Sigmoid colon (tissue), 7 donors: ENCODE results near the gene MPP3. TPM values are rescaled to one million over a fixed set of nuclear protein-coding genes. Genes with fewer than 3 reads are reported as not detected.
"Not testable (repeated sequence)": the region's sequence is repeated elsewhere in the genome, so short reads cannot be mapped to it uniquely, and the experiment has no call there.

ENCODE experiments used
- DNase-seq: peaks from one replicate; pipeline ENCODE4 v3.0.0-alpha.2; 2019
- H3K27ac ChIP-seq, 4 donors: fragments of 200-600 bp; sonication (generic); one replicate each; pipeline ENCODE4 v1.5.1; 2016 to 2019; ENCODE audit warnings: mild to moderate bottlenecking in 1 of 4
- H3K27me3 ChIP-seq, 3 donors: fragments of 200-600 bp; sonication (generic); one replicate each; pipeline ENCODE4 v1.5.1; 2019; ENCODE audit warnings: mild to moderate bottlenecking in 1 of 3
- H3K36me3 ChIP-seq, 4 donors: fragments of 200-600 bp; sonication (generic); one replicate each; pipeline ENCODE4 v1.5.1; 2016 to 2019
- H3K4me1 ChIP-seq, 4 donors: fragments of 200-600 bp; sonication (generic); one replicate each; pipeline ENCODE4 v1.5.1; 2017 to 2019
- H3K4me3 ChIP-seq, 4 donors: fragments of 200-600 bp; sonication (generic); one replicate each; pipeline ENCODE4 v1.5.1; 2017 to 2019; ENCODE audit warnings: mild to moderate bottlenecking in 2 of 4, moderate library complexity in 1 of 4
- H3K9me3 ChIP-seq, 4 donors: fragments of 200-600 bp in 3 of 4; sonication (generic) in 3 of 4; one replicate each; pipeline versions ENCODE4 v1.5.1 to v1.6.1; 2013 to 2019
- CTCF ChIP-seq, 4 experiments: fragments of 450-650 bp in 3 of 4; fragments of 200-600 bp in 1 of 4; IDR thresholded peaks; one replicate each; pipeline ENCODE4 v1.5.1; 2016 to 2019; ENCODE audit warnings: antibody characterized with exemption in 4 of 4, mild to moderate bottlenecking in 3 of 4, moderate library complexity in 2 of 4
- EP300 ChIP-seq, 4 donors: sonication (generic); formaldehyde crosslinking; IDR thresholded peaks; one replicate each; pipeline ENCODE4 v1.6.1; 2017; ENCODE audit warnings: antibody characterized with exemption in 4 of 4
- POLR2A ChIP-seq, 2 donors: fragments of 450-650 bp; IDR thresholded peaks; one replicate each; pipeline ENCODE4 v1.6.1; 2016; ENCODE audit warnings: antibody characterized with exemption in 2 of 2, mild to moderate bottlenecking in 2 of 2, moderate library complexity in 2 of 2
- POLR2AphosphoS5 ChIP-seq, 4 donors: sonication (generic); formaldehyde crosslinking; IDR thresholded peaks; one replicate each; pipeline ENCODE4 v1.6.1; 2017; ENCODE audit warnings: antibody characterized with exemption in 4 of 4
- WGBS, 2 donors: extraction: QIAGEN DNeasy Blood & Tissue Kit; methylation state at CpG; one replicate each; pipeline ENCODE4 v1.1.7; 2013; 5-methylcytosine and 5-hydroxymethylcytosine counted together
- intact Hi-C: fragments of 100-400 bp; cut with DNase I; formaldehyde crosslinking; loops from one replicate; pipeline ENCODE4 v1.15.1; 2023
- polyA plus RNA-seq, 3 donors: library from polyadenylated mRNA; stranded (reverse); fragments of 200-250 nt; gene quantifications; one replicate each; pipeline ENCODE4 v1.2.3, GENCODE V29; 2013
- total RNA-seq, 4 donors: library from RNA; depleted of rRNA; stranded (reverse); fragments of >200 nt; gene quantifications; one replicate each; pipeline ENCODE4 v1.1.0, GENCODE V29; 2016
- donor health status: healthy with polysubstance abuse.
- donor health status: Bipolar disorder and iron deficiency.
- donor health status: healthy.

MPP3 gene
- total and polyA plus RNA-seq, 7 donors = 0.23 to 10.5 (median 5.0) TPM

- 13 to 65% methylated on average over 14 of the region's 14 CpGs for WGBS, 2 donors
- Histone ChIP-seq H3K27me3 (no peaks in the 10 kb centered on the region), H3K9me3 (no peaks in the 10 kb centered on the region), H3K4me3 (no peak overlapping the region), H3K36me3 (peaks cover 0 to 9% (median 2%) of the 10 kb centered on the region in 4 donors), H3K4me1 (peaks cover 0 to 5% (median 0%) of the 10 kb centered on the region in 4 donors), H3K27ac (no peak overlapping the region)
- TF ChIP-seq EP300 (IDR thresholded peaks at IDR 0.05) (no peak), POLR2A (IDR thresholded peaks at IDR 0.05) (no peak), CTCF (IDR thresholded peaks at IDR 0.05) (no peak), POLR2AphosphoS5 (IDR thresholded peaks at IDR 0.05) (no peak)
- no peak for DNase-seq
- intact Hi-C loops = no loop called here
These were observed 39.2 kb upstream of the MPP3 start for GRCh38 chr17:43871946-43872690.

- H3K27ac ChIP-seq, intact Hi-C loops, H3K4me3 ChIP-seq, H3K36me3 ChIP-seq, DNase-seq, H3K9me3 ChIP-seq, H3K27me3 ChIP-seq, H3K4me1 ChIP-seq: not testable (repeated sequence)
- WGBS, 2 donors = 80 to 90% methylated on average over 6 of the region's 6 CpGs
These were observed 36.1 kb upstream of the MPP3 start for GRCh38 chr17:43869031-43869430.

GRCh38 chr17:43868226-43868994 lies 35.5 kb upstream of the MPP3 start:
- Histone ChIP-seq H3K4me1 (peaks cover 0 to 5% (median 0%) of the 10 kb centered on the region in 4 donors), H3K36me3 (no peaks in the 10 kb centered on the region), H3K4me3 (no peak overlapping the region), H3K9me3 (no peaks in the 10 kb centered on the region), H3K27me3 (no peaks in the 10 kb centered on the region), H3K27ac (no peak overlapping the region)
- 84 to 92% methylated on average over 10 of the region's 10 CpGs for WGBS, 2 donors
- no peak for TF ChIP-seq POLR2A (IDR thresholded peaks at IDR 0.05)
- intact Hi-C loops = no loop called here
- peak; percentile 19 for DNase-seq

- whole genome bisulfite sequencing, 2 donors = 74 to 81% methylated on average over 4 of the region's 4 CpGs
- Histone ChIP-seq H3K36me3 (no peaks in the 10 kb centered on the region), H3K27me3 (no peaks in the 10 kb centered on the region), H3K27ac (no peak overlapping the region), H3K9me3 (no peaks in the 10 kb centered on the region), H3K4me1 (peaks cover 0 to 12% (median 0%) of the 10 kb centered on the region in 4 donors), H3K4me3 (no peak overlapping the region)
- intact Hi-C loops = no loop called here
- TF ChIP-seq POLR2A (IDR thresholded peaks at IDR 0.05) (no peak), EP300 (IDR thresholded peaks at IDR 0.05) (no peak), CTCF (IDR thresholded peaks at IDR 0.05) (no peak), POLR2AphosphoS5 (IDR thresholded peaks at IDR 0.05) (no peak)
- DNase-seq = no peak
These were observed 31.4 kb upstream of the MPP3 start for GRCh38 chr17:43864161-43864984.

GRCh38 chr17:43861960-43862359 lies 29.0 kb upstream of the MPP3 start:
- no peaks in the 10 kb centered on the region for H3K36me3 ChIP-seq
- no peak overlapping the region for H3K4me3 ChIP-seq
- H3K27me3 ChIP-seq = peaks cover 0 to 11% (median 0%) of the 10 kb centered on the region in 3 donors
- DNase-seq = no peak
- 86 to 94% methylated on average over 9 of the region's 9 CpGs for WGBS, 2 donors
- peak overlapping the region in 1 of 4 donors; percentile 8 for H3K27ac ChIP-seq
- TF ChIP-seq EP300 (IDR thresholded peaks at IDR 0.05) (no peak), POLR2A (IDR thresholded peaks at IDR 0.05) (no peak), CTCF (IDR thresholded peaks at IDR 0.05) (no peak), POLR2AphosphoS5 (IDR thresholded peaks at IDR 0.05) (no peak)
- intact Hi-C loops = no loop called here
- H3K9me3 ChIP-seq = no peaks in the 10 kb centered on the region
- peaks cover 0 to 12% (median 0%) of the 10 kb centered on the region in 4 donors for H3K4me1 ChIP-seq
